HEK293 (cell line): ENCODE results near the gene PPP1R3F.

Source experiments
- CTCF ChIA-PET: fragments of 350-600 bp; formaldehyde crosslinking; extraction: SDS; loops from one replicate; lab custom pipeline; 2021; ENCODE audit warnings: antibody characterized with exemption; lab: Yijun Ruan, JAX
- POLR2A ChIA-PET: fragments of 300-600 bp; formaldehyde crosslinking; extraction: SDS; loops from one replicate; lab custom pipeline; 2020; ENCODE audit warnings: antibody characterized with exemption, inconsistent platforms; lab: Yijun Ruan, JAX
- H3K27ac ChIP-seq: fragments of 200-500 bp; sonication (Bioruptor generic); 2 replicates; pipeline ENCODE4 v1.5.1; 2014; ENCODE audit warnings: low read depth, low read length, control low read depth, inconsistent platforms; ENCODE audit errors: extremely low read depth
- H3K36me3 ChIP-seq, 2 experiments: fragments of 200-500 bp in 1 of 2; sonication (Bioruptor generic) in 1 of 2; 1 replicate in 1 of 2; 2 replicates in 1 of 2; pipeline ENCODE4 v1.5.1; 2014 to 2017; ENCODE audit warnings: inconsistent platforms in 2 of 2, low read length in 2 of 2; ENCODE audit not compliant: control insufficient read depth in 2 of 2, insufficient read depth in 1 of 2
- H3K4me1 ChIP-seq: fragments of 200-500 bp; sonication (Bioruptor generic); 2 replicates; pipeline ENCODE4 v1.5.1; 2014; ENCODE audit warnings: mild to moderate bottlenecking, low read length, inconsistent platforms; ENCODE audit not compliant: control insufficient read depth, insufficient read depth
- H3K4me3 ChIP-seq: 2 replicates; pipeline ENCODE4 v1.5.1; 2011; ENCODE audit warnings: low read depth, mild to moderate bottlenecking, control low read depth, low read length, moderate library complexity
- H3K9me3 ChIP-seq: fragments of 200-500 bp; sonication (Bioruptor generic); 2 replicates; pipeline ENCODE4 v1.5.1; 2014; ENCODE audit warnings: low read depth, low read length, inconsistent platforms; ENCODE audit not compliant: control insufficient read depth, insufficient read depth
- EGR2 ChIP-seq: fragments of 450-650 bp; formaldehyde crosslinking; IDR thresholded peaks from 2 replicates; pipeline ENCODE4 v1.5.1; 2016; ENCODE audit warnings: low read depth, missing biosample characterization, missing genetic modification characterization
- GLI2 ChIP-seq: fragments of 450-650 bp; formaldehyde crosslinking; IDR thresholded peaks from 2 replicates; pipeline ENCODE4; 2017; ENCODE audit warnings: missing biosample characterization, missing genetic modification characterization, low read depth, borderline replicate concordance
- GLI4 ChIP-seq: fragments of 450-650 bp; formaldehyde crosslinking; IDR thresholded peaks from 2 replicates; pipeline ENCODE4 v1.5.1; 2016; ENCODE audit warnings: missing biosample characterization, missing genetic modification characterization
- HOXD13 ChIP-seq: sonication (generic); formaldehyde crosslinking; IDR thresholded peaks from 2 replicates; pipeline ENCODE4 v1.8.0; 2022; ENCODE audit warnings: missing genetic modification reagents, borderline replicate concordance
- KLF1 ChIP-seq: fragments of 450-650 bp; formaldehyde crosslinking; IDR thresholded peaks from 2 replicates; pipeline ENCODE4 v1.5.1; 2016; ENCODE audit warnings: missing biosample characterization, missing genetic modification characterization
- KLF7 ChIP-seq: fragments of 450-650 bp; formaldehyde crosslinking; IDR thresholded peaks from 2 replicates; pipeline ENCODE4 v1.5.1; 2016; ENCODE audit warnings: missing biosample characterization, missing genetic modification characterization, borderline replicate concordance
- OSR2 ChIP-seq: fragments of 450-650 bp; formaldehyde crosslinking; IDR thresholded peaks from 2 replicates; pipeline ENCODE4 v1.5.1; 2016; ENCODE audit warnings: missing biosample characterization, missing genetic modification characterization
- YY2 ChIP-seq: fragments of 450-650 bp; formaldehyde crosslinking; IDR thresholded peaks from 2 replicates; pipeline ENCODE4 v1.5.1; 2016; ENCODE audit warnings: missing biosample characterization, missing genetic modification characterization
- ZFP3 ChIP-seq: fragments of 450-650 bp; formaldehyde crosslinking; IDR thresholded peaks from 2 replicates; pipeline ENCODE4 v1.5.1; 2016; ENCODE audit warnings: low read depth, missing biosample characterization, missing genetic modification characterization
- ZNF16 ChIP-seq: fragments of 450-650 bp; formaldehyde crosslinking; IDR thresholded peaks from 2 replicates; pipeline ENCODE4 v1.5.1; 2016; ENCODE audit warnings: low read depth, missing biosample characterization, missing genetic modification characterization
- ZNF341 ChIP-seq: fragments of 450-650 bp; formaldehyde crosslinking; IDR thresholded peaks from 2 replicates; pipeline ENCODE4; 2016; ENCODE audit warnings: low read depth, missing biosample characterization, missing genetic modification characterization
- ZNF366 ChIP-seq: fragments of 450-650 bp; formaldehyde crosslinking; conservative IDR thresholded peaks from 2 replicates; pipeline ENCODE4 v1.5.1; 2016; ENCODE audit warnings: missing biosample characterization, missing genetic modification characterization
- ZNF394 ChIP-seq: fragments of 450-650 bp; formaldehyde crosslinking; IDR thresholded peaks from 2 replicates; pipeline ENCODE4 v1.5.1; 2016; ENCODE audit warnings: missing biosample characterization, missing genetic modification characterization, mild to moderate bottlenecking, moderate library complexity, borderline replicate concordance
- ZNF585B ChIP-seq: fragments of 450-650 bp; formaldehyde crosslinking; IDR thresholded peaks from 2 replicates; pipeline ENCODE4 v1.5.1; 2016; ENCODE audit warnings: missing biosample characterization, missing genetic modification characterization
- ZNF600 ChIP-seq: fragments of 450-650 bp; formaldehyde crosslinking; IDR thresholded peaks from 2 replicates; pipeline ENCODE4 v1.5.1; 2016; ENCODE audit warnings: missing biosample characterization, missing genetic modification characterization
- ZNF610 ChIP-seq: fragments of 450-650 bp; formaldehyde crosslinking; IDR thresholded peaks from 2 replicates; pipeline ENCODE4 v1.5.1; 2016; ENCODE audit warnings: missing biosample characterization, missing genetic modification characterization, borderline replicate concordance
- ZNF621 ChIP-seq: fragments of 450-650 bp; formaldehyde crosslinking; IDR thresholded peaks from 2 replicates; pipeline ENCODE4 v1.5.1; 2017; ENCODE audit warnings: missing biosample characterization, missing genetic modification characterization
- ZNF791 ChIP-seq: fragments of 450-650 bp; formaldehyde crosslinking; IDR thresholded peaks from 2 replicates; pipeline ENCODE4 v1.5.1; 2016; ENCODE audit warnings: missing biosample characterization, missing genetic modification characterization
- ZNF792 ChIP-seq: fragments of 450-650 bp; formaldehyde crosslinking; IDR thresholded peaks from 2 replicates; pipeline ENCODE4 v1.5.1; 2016; ENCODE audit warnings: missing biosample characterization, missing genetic modification characterization
- TF ChIP-seq, protein P1 (sequence below): fragments of 450-650 bp; formaldehyde crosslinking; IDR thresholded peaks from 2 replicates; pipeline ENCODE4 v1.5.1; 2016; ENCODE audit warnings: missing biosample characterization, missing genetic modification characterization
- TF ChIP-seq, protein P2 (sequence below): fragments of 450-650 bp; formaldehyde crosslinking; IDR thresholded peaks from 2 replicates; pipeline ENCODE4; 2016; ENCODE audit warnings: missing biosample characterization, missing genetic modification characterization
- TF ChIP-seq, protein P3 (sequence below): fragments of 450-650 bp; IDR thresholded peaks from 2 replicates; pipeline ENCODE4 v1.5.1; 2018; ENCODE audit warnings: missing biosample characterization, mild to moderate bottlenecking, missing genetic modification characterization

The PPP1R3F gene

DNA sequence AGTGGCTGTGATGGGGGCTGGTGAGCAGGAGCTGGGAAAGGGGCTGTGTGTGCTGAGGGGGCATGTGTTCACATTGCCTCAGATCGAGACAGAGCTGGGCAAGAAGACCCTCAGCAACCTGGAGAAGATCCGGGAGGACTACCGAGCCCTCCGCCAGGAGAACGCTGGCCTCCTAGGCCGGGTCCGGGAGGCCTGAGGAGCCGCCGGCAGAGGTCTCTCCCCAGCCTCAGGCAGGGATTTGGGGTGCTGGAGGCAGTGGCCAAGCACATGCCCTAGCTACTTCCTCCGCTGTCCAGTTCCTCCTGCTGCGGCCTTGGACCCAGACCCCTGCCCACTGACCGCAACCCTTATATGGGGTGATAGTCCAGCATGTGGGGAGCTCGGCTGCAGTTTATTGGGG is 19.5 kb upstream of the PPP1R3F start:
- H3K4me3 ChIP-seq: no peak overlapping the region
- no peaks in the 10 kb centered on the region for H3K4me1 ChIP-seq
- TF ChIP-seq ZNF366 (tag by site-specific recombination) (no peak), HOXD13 (CRISPR knock-in tag) (no peak), ZNF341 (tag by site-specific recombination) (no peak), GLI4 (tag by site-specific recombination) (no peak), ZNF610 (tag by site-specific recombination) (no peak), ZNF585B (tag by site-specific recombination) (no peak)
- TF ChIP-seq, protein P1, sequence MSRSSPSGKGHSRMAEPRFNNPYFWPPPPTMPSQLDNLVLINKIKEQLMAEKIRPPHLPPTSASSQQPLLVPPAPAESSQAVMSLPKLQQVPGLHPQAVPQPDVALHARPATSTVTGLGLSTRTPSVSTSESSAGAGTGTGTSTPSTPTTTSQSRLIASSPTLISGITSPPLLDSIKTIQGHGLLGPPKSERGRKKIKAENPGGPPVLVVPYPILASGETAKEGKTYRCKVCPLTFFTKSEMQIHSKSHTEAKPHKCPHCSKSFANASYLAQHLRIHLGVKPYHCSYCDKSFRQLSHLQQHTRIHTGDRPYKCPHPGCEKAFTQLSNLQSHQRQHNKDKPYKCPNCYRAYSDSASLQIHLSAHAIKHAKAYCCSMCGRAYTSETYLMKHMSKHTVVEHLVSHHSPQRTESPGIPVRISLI: no peak
- H3K36me3 ChIP-seq: peaks cover 0 to 21% of the 10 kb centered on the region in 2 experiments; a peak in 2 of 3 replicates
- ChIA-PET POLR2A (interaction anchor here (1.5 kb wide), 1 partner anchor 59 kb away, joined by 3 read pairs; no protein-coding TSS in a partner anchor), CTCF (no interaction called here)
- no peaks in the 10 kb centered on the region for H3K9me3 ChIP-seq
- no peak overlapping the region for H3K27ac ChIP-seq

DNA sequence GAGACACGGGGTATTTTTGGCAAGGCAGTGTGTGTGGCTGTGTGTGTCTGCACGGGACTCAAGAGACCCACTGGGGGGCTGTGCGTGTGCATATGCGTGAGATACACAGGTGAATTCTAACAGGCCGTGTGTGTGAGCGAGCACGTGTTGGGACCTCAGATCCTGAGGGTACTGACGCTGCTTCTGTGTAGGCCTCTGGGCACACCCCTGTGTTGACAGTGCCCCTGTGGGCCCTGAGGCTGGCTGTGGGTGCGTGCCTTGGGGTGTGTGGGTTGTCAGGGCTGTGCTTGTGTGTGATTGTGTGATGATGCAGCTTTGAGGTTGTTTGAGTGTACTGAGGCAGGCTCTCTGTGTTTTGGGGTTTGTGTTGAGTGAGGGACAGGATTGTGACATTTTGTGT is 19.0 kb upstream of the PPP1R3F start:
- ChIA-PET POLR2A (interaction anchor here (1.5 kb wide), 1 partner anchor 60 kb away, joined by 3 read pairs; no protein-coding TSS in a partner anchor), CTCF (no interaction called here)
- Histone ChIP-seq H3K27ac (no peak overlapping the region), H3K9me3 (no peaks in the 10 kb centered on the region), H3K36me3 (peaks cover 0 to 21% of the 10 kb centered on the region in 2 experiments; a peak in 2 of 3 replicates), H3K4me3 (no peak overlapping the region), H3K4me1 (no peaks in the 10 kb centered on the region)
- TF ChIP-seq ZNF792: no peak
- no peak for TF ChIP-seq ZNF610 (tag by site-specific recombination)
- no peak for TF ChIP-seq ZNF394 (tag by site-specific recombination)
- TF ChIP-seq ZNF600: no peak
- TF ChIP-seq, protein P1: no peak
- TF ChIP-seq OSR2 (tag by site-specific recombination): no peak
- no peak for TF ChIP-seq KLF7 (tag by site-specific recombination)
- TF ChIP-seq ZNF621 (tag by site-specific recombination): no peak
- no peak for TF ChIP-seq ZFP3 (tag by site-specific recombination)
- TF ChIP-seq GLI2: no peak
- TF ChIP-seq, protein P2, sequence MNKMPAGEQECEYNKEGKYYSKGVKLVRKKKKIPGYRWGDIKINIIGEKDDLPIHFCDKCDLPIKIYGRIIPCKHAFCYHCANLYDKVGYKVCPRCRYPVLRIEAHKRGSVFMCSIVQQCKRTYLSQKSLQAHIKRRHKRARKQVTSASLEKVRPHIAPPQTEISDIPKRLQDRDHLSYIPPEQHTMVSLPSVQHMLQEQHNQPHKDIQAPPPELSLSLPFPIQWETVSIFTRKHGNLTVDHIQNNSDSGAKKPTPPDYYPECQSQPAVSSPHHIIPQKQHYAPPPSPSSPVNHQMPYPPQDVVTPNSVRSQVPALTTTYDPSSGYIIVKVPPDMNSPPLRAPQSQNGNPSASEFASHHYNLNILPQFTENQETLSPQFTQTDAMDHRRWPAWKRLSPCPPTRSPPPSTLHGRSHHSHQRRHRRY (tag by site-specific recombination): no peak
- no peak for TF ChIP-seq ZNF791
- no peak for TF ChIP-seq ZNF16 (tag by site-specific recombination)

DNA sequence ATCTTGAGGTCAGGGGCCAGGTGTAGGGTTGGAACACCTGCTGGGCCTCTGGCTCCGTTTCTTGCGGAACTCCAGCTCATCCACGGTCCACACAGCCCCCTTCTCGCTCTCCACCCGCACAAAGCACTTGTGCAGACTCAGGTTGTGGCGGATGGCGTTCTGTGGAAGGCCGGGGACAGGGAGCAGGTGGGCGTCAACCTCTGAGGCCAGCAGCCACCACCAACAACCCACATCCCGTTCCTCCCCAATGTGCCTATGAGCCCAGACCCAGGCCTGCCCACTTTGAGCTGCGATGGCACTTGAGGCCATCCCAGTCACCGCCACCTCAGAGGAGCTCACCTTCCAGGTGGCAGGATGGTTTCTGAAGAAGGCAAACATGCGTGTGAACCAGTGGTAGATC is 18.3 kb upstream of the PPP1R3F start:
- H3K27ac ChIP-seq: no peak overlapping the region
- CTCF ChIA-PET: no interaction called here
- POLR2A ChIA-PET: interaction anchor here (1.5 kb wide), 1 partner anchor 60 kb away, joined by 3 read pairs; no protein-coding TSS in a partner anchor

More for the DNA sequence above, 18.3 kb upstream of the PPP1R3F start:
- Histone ChIP-seq H3K9me3 (no peaks in the 10 kb centered on the region), H3K4me1 (no peaks in the 10 kb centered on the region), H3K36me3 (peaks cover 0 to 18% of the 10 kb centered on the region in 2 experiments; a peak in 1 of 3 replicates), H3K4me3 (no peak overlapping the region)
- TF ChIP-seq HOXD13 (CRISPR knock-in tag) (no peak), KLF1 (no peak), YY2 (tag by site-specific recombination) (no peak), EGR2 (tag by site-specific recombination) (peak; percentile 34)
- TF ChIP-seq, protein P3, sequence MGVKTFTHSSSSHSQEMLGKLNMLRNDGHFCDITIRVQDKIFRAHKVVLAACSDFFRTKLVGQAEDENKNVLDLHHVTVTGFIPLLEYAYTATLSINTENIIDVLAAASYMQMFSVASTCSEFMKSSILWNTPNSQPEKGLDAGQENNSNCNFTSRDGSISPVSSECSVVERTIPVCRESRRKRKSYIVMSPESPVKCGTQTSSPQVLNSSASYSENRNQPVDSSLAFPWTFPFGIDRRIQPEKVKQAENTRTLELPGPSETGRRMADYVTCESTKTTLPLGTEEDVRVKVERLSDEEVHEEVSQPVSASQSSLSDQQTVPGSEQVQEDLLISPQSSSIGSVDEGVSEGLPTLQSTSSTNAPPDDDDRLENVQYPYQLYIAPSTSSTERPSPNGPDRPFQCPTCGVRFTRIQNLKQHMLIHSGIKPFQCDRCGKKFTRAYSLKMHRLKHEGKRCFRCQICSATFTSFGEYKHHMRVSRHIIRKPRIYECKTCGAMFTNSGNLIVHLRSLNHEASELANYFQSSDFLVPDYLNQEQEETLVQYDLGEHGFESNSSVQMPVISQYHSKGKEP (tag by site-specific recombination): no peak
